Fibroblast of peridontal ligament (primary cell): ENCODE measurements around the gene WHRN.

Experiments used
- DNase-seq: peaks from one replicate; pipeline ENCODE4 v3.0.0-alpha.2; 2010; ENCODE audit errors: extremely low read depth

The WHRN gene

GRCh38 chr9:114505187-114506081 is at the start of gene WHRN:
Gene WHRN (minus strand): TSS chr9:114505473. CDS start chr9:114504801, 672 bp downstream.
- peak; percentile 79 for DNase-seq

DNA sequence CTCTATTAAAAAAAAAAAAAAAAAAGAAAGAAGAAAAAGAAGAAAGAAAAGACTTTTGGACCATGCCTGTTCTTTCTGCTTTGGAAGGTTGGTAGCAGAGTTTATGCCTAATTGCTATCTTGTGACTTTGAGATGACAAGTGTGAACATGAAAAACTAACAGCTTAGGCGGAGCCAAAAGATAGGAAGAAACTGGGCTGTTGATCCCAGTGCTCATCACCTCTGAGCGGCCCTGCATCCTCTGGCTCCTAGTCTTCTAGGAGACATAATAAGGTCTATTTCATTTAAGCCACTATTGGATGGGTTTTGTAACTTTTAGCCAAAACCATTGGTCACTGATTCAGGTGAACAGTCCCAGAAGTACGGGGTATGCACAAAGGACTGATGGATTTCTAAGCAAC is 47.9 kb upstream of the WHRN start:
- no peak for DNase-seq

DNA sequence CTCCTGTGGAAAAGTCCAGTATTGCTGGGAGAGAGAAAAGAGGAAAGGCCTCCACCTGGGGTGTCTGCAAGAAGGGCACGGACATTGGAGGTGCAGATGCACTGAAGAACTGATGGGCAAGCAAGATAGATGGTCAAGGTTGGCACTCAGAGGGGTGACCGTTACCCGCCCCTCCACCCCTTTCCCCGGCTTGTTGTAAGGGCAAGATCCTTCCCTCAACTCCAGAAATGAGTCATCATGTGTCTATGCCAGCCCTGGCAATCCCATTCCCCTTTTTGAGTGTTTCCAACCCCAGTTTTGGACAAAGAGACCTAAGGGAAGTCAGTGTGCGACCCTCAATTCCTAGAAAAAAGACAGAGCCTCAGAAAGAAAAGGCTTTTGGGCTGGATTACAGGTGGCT is 47.4 kb upstream of the WHRN start:
- DNase-seq = peak; percentile 7

DNA sequence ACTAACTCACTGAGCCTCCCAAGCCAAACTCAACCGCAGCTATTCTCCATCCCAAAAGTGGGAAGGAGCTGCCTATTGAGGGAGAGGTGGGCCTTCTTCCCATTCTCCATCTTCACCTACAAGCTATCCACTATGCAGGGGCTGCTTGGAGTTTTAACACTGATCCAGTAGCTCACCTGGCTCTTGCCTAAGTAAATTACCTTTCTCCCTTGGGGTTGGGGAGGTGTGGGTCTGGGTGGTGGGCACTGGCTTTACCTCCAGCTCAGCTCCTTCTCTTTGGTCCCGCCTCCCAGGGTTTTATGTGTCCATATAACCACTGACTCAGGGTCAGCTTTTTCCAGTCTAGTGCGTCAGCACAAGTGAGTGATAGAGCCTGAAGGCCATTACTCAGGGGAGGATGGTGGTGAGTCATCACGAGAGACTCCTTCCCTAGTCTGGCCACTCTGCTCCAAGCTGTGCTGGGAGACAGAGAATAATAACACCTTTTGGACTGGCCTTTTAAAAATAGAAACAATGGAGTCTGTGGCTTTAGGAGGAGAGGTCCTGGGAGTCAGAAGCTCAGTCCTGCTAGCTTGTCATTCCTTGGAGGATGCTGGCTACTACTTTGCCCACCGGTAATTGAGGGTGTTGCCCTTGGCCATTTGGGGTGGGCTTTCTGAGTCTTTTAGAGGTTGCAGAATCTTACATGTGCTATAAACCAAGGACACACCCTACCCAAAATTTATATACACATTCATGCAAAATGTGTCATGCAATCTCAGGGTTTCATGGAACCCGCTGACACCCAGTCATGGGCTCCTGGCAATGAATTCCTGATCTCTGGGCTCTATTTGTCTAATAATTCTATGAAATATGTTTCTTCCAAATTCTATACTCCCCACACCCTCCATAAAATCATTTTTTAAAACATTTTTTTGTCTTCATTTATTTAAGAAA is 46.7 kb upstream of the WHRN start:
- DNase-seq = peak; percentile 98

DNA sequence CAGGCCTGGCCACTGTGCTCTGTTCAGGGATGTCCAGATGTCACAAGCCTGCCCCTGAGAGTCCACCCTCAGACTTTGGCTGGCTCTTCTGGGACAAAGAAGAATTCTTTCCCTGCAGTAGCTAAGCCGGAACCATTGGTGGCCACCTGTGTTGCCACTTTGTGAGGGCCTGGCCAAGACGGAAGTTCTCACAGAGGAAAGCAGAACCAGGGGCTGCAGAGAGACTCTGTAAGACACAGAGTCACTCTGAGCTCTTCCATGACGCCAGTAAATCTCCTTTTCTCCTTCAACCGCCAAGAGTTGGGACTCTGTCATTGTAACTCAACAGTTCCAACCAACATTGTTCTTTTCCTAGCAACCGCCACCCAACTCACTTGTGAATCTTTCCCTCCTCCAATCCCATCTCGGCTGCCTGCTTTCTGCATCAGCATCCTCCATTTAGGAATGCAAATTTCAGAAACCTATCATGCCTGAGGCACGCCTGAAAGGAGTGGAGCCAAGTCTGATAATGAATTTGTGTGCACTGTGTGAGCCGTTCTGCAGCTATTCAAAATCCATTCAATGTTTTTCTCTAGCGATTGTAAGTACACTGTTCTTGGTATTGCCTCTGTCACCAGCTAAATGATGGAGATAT is 44.5 kb upstream of the WHRN start:
- DNase-seq = peak; percentile 65

- DNase-seq = no peak
Measured at GRCh38 chr9:114546851-114547250, 41.6 kb upstream of the WHRN start.

- no peak for DNase-seq
Measured at GRCh38 chr9:114545055-114545454, 39.8 kb upstream of the WHRN start.

DNA sequence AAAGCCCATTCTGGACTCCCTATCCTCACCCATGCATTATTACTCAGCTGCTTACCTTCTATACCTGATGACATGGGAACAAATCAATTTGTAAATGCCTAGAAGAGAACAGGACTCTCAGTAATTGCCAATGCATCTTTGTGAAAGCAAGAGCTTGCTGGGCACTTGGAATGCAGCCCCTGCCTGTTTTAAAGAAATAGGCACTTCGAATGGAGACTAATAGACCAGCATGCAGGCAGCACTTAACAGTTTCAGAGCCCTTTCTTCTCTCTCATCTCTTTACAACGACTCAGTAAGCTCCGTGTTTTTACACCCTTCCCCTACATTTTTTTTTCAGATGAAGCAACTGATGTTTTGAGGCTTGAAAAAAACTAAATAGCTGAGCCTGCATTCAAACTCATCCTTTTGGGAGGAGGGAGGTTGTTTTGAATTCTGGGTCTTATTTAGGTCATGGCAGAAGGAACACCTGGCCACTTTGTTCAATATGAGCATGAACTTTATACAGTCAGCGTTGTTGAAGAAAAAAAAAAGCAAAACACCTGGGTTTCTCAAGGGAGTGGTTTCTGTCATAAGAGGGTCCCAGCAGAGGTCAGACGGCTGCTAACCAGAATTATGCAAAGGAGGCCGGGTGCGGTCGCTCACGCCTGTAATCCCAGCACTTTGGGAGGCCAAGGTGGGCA is 34.6 kb upstream of the WHRN start:
- DNase-seq = no peak

DNA sequence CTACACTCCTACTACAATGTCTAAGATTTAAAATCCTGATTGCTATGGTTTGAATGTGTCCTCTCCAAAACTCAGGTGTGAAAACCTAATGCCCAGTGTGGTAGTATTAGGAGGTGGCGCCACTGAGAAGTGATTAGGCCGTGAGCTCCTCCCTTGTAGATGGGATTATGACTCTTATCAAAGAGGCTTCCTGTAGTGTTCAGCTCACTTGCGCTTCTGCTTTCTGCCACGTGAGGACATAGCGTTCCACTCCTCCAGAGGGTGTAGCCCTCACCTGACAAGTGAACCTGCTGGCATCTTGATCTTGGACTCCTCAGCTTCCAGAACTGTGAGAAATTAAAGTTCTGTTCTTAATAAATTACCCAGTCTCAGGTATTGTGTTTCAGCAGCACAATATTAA is 33.0 kb upstream of the WHRN start:
- no peak for DNase-seq

GRCh38 chr9:114532561-114533237 is 27.4 kb upstream of the WHRN start:
- no peak for DNase-seq

- DNase-seq = no peak
Measured at GRCh38 chr9:114529285-114529684, 24.0 kb upstream of the WHRN start.

DNA sequence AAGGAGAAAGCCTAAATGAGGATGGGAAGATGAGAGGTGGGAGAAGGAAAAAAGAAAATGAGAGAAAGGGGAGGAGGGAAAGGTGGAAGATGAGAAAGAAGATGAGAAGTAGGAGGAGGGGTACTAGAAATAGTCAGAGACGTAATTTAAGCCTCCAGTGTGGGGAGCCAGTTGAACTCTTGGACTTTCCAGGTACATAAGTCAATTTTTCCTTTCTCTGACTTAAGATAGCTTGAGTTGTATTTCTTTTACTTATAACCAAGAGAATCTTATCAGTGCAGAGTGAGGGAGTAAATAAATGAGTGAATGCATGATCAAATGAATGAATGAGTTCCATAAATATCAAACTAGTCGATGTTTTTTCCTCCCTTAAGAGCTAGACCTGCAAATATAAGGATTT is 21.5 kb upstream of the WHRN start:
- DNase-seq = no peak

GRCh38 chr9:114525513-114525912 is 20.2 kb upstream of the WHRN start:
- DNase-seq = peak; percentile 62

DNA sequence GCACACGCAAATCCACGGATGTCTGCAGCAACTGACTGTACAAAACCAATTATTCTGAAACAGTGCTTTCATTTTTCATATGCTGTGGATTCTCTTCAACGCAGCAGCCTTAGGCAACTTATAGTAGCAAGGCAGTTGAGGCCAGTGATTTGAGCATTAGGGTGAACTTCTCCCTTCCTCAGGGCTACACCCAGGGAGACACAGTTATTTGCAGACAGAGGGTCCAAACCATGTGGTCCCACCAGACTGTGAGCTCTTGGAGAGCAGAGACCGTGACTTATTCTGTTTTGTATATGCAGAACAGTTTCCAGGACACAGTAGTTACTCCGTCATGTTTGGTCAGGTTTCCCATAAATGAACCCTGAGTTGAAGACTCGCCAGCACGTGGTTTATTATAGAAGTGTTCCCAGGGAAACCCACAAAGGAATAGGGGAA is 19.0 kb upstream of the WHRN start:
- DNase-seq = peak; percentile 67

GRCh38 chr9:114522847-114523246 is 17.6 kb upstream of the WHRN start:
- no peak for DNase-seq

DNA sequence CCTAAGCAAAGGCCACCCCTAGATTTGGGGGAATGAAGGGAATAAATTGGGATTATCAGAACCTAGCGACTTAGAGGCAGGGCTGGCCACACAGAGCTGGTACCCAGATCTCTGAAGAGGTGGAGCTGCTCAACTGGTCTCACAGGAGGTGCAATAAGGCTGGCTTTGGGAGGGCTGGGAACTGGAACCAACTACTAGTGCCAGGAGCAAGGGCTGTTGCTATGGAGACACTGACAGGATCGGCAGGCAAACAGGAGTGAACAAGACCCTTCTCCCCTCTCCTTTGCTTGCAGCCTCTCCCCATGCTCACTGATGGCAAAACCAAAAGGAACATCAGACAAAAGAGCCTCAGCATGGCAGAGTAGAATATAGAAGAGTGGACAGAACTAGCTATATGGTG is 17.0 kb upstream of the WHRN start:
- DNase-seq = no peak

DNA sequence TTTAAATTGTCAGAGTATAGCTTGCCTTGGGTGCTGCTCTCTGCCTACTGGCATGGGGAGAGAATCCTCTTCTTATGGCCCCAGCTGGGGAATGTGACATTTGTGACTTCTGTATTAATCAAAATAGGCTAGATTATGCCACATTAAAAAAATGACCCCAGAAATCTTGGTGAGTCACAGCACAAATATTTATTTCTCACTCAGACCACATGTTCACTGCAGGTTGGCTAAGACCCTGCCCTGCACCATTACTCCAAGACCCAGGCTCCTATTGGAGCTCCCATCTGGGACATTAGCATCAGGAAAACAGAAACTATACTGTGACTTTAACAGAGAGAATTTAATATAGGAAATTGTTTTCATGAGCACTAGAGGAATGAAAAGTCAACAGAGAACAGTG is 16.6 kb upstream of the WHRN start:
- no peak for DNase-seq

DNA sequence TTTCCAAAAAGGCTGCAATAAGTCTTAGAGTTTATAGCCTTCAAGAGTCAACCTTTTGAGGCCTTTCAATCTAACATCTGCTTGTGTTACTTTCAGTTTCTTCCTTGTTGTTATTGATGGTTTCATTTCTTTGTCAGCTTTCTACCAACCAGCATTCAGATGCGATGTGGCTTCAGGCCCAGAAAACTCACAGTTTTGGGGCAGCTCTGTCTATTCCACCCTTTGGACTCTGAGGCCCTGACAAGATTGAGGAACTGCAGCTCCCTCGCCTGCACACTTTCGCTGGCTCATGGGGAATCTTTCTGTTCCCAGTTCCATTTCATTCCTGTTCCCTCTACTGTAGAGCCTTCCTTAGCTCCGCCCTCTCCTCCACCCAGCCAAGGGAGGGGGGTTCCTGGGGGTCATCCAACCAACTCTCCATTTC is 13.3 kb upstream of the WHRN start:
- DNase-seq = no peak

DNA sequence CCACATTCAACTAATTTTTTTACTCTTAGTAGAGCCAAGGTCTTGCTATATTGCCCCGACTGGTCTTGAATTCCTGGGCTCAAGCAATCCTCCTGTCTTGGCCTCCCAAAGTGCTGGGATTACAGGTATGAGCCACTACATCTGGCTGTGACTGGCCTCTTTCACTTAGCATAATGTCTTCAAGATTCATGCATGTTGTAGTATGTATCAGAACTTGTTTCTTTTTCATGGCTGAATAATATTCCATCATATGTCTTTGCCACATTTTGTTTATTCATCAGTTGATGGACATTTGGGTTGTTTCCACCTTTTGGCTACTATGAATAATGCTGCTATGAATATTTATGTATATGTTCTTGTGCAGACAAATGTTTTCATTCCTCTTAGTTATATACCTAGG is 12.8 kb upstream of the WHRN start:
- no peak for DNase-seq

- DNase-seq = peak; percentile 33
Measured at GRCh38 chr9:114516913-114517312, 11.6 kb upstream of the WHRN start.

DNA sequence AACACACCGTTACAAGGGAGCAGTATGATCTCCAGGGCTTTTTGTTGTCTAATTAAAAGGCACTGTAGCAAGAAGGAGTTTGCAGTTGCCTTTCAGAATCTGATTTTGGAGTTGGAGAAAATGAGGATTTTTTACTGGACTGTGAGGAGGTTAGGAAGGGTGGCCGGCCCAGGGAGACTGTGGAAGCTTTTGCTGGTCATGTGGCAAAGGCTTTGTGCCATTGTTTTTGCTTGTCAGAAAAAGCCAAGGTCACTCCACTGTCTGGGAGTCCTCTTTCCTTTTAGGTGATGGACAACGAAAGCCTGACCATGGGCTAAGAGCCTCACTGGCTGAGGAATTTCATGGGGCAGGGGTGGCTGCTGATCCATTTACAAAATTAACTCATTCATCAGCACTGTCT is 10.3 kb upstream of the WHRN start:
- DNase-seq = no peak
